Bronchus fibroblast of lung (primary cell): ENCODE measurements around the gene CDK5RAP1. TPM values are rescaled to one million over a fixed set of nuclear protein-coding genes. Genes with fewer than 3 reads are reported as not detected.

Experiments used
- total RNA-seq: library from RNA; depleted of rRNA; stranded (reverse); fragments of >200 nt; gene quantifications from 2 replicates; pipeline ENCODE4 v1.2.3, GENCODE V29; 2015

The CDK5RAP1 gene, protein sequence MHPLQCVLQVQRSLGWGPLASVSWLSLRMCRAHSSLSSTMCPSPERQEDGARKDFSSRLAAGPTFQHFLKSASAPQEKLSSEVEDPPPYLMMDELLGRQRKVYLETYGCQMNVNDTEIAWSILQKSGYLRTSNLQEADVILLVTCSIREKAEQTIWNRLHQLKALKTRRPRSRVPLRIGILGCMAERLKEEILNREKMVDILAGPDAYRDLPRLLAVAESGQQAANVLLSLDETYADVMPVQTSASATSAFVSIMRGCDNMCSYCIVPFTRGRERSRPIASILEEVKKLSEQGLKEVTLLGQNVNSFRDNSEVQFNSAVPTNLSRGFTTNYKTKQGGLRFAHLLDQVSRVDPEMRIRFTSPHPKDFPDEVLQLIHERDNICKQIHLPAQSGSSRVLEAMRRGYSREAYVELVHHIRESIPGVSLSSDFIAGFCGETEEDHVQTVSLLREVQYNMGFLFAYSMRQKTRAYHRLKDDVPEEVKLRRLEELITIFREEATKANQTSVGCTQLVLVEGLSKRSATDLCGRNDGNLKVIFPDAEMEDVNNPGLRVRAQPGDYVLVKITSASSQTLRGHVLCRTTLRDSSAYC
- 21.2 and 24.4 TPM in 2 replicates for total RNA-seq

DNA sequence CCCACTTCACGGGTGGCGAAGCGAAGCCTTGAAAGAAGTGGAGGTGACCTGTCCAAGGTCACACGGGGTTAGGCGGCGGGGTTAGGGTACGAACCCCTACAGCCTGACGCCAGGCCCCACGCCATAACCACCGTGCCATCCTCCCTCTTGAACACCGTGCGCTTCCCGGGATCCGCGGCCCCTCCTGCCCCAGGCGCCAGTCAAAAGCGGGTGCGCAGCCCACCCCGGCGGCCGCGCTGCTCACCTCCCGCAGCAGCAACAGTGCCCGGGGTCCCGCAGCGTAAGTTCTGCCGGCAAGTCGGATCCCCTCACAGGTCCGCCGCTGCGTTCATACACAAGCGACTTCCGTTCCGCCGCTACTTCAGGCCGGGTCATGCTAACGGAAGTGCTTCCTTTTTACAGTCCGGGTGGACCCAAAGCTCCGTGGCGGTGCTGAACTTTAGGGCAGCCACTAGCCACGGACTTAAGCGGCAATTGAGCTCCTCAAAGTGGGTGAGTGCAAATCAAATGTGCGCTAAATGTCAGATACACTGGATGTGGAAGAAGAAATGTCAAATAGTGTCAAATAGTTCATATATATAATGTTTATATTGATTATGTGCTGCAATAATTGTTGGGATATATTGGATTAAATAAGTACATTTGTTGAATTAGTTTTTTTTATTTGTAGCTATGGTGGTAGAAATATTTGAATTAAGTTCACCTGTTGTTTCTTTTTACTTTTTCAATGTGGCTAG lies at the start of gene CDK5RAP1:
CDK5RAP1 (minus strand) TSS at position 336 of the 737 bp plus-strand sequence. CDS start 4,455 bp downstream, outside the sequence.

DNA sequence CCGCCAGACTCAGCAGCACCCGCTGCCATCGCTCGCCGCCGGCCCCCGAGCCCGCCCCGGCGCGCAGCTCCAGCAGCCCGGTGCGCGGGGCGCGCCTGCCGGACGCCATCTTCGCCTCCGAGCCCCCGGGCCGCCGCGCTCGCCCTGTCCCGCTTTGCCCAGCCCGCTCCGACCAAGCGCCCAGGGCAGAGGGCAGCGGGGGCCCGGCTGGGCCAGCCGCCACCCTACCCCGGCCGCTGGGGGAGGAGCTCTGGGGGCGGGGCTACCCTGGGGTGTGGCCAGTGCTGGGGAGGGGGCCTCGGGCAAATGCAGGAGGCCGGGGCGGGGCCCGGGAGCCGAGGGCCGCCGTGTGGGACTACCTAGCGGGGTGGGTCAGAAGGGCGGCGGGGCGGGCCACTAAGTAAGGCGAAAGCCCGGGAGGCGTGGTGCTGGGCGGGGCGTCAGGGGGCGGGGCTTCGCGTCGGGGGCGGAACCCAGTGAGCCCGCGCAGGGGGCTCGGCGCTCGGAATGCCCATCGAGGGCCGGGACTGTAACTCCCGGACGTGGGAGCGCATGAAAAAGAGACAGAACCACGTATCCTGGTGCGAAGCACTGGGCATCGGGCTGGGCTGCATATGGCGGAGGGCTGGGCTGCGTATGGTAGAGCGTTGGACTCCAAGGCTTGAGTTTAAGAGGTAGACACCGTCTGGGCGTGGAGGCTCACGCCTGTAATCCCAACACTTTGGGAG lies 42.4 kb upstream of the CDK5RAP1 start, which contains the start of gene SNTA1:
SNTA1 (minus strand) TSS at position 252 of the 728 bp plus-strand sequence; CDS start at position 109, 143 bp downstream.

Other genes starting within 250 kb of the CDK5RAP1 start
- not detected in 2 replicates for gene BPIFA2, start 233.4 kb downstream of the CDK5RAP1 start, total RNA-seq
- gene BPIFA3, start 184.2 kb downstream of the CDK5RAP1 start, total RNA-seq, result not detected in 2 replicates
- not detected in 2 replicates for gene BPIFA1, start 165.5 kb downstream of the CDK5RAP1 start, total RNA-seq
- gene BPIFB1, start 118.3 kb downstream of the CDK5RAP1 start, total RNA-seq, result not detected in 2 replicates
- gene SNTA1, start 42.2 kb upstream of the CDK5RAP1 start, total RNA-seq, result 16.8 and 16.9 TPM in 2 replicates
- 1.7 and 2.1 TPM in 2 replicates for gene CBFA2T2, start 88.6 kb upstream of the CDK5RAP1 start, total RNA-seq